ENCODE measurements around the gene GLYATL1B.

DNA sequence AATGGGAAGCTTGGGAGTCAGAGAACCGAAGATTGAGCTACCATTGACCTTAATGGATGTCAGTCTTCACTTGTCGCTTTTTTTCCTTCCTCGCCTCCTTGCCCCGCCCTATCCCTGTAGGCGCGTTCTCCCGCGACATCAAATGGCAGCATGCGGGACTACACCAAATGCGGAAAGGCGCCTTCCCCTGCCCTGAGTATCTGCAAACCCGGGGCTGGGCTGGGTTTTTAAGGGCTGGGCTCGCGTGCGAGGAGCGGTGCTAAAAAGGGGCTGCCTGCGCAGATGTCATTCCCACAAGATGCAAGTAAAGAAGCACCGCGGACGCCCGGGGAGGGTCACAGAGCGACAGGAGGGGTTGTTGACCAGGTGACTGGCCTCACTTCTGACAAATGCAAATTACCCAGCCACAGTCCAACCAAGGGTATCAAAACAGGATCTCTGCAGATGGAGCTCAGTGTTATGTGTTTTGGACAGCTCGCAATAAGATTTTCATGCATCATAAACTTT, 16.2 kb downstream of the GLYATL1B start:
- TF ChIP-seq, protein P1, sequence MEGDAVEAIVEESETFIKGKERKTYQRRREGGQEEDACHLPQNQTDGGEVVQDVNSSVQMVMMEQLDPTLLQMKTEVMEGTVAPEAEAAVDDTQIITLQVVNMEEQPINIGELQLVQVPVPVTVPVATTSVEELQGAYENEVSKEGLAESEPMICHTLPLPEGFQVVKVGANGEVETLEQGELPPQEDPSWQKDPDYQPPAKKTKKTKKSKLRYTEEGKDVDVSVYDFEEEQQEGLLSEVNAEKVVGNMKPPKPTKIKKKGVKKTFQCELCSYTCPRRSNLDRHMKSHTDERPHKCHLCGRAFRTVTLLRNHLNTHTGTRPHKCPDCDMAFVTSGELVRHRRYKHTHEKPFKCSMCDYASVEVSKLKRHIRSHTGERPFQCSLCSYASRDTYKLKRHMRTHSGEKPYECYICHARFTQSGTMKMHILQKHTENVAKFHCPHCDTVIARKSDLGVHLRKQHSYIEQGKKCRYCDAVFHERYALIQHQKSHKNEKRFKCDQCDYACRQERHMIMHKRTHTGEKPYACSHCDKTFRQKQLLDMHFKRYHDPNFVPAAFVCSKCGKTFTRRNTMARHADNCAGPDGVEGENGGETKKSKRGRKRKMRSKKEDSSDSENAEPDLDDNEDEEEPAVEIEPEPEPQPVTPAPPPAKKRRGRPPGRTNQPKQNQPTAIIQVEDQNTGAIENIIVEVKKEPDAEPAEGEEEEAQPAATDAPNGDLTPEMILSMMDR (IDR thresholded peaks at IDR 0.05) = peak in 1 of 3 experiments; percentile 17
- TF ChIP-seq POLR2A (IDR thresholded peaks at IDR 0.05) = no peak
